GM21526 (cell line): ENCODE data around the gene SH3TC1.
A peak's percentile ranks its signal among the peaks of the same experiment; 100 is the strongest.

Experiments
- ATAC-seq: cut with Tn5 transposase; IDR thresholded peaks from one replicate; pipeline ENCODE4 v1.9.1; 2021; ENCODE audit warnings: moderate library complexity; ENCODE audit not compliant: unreplicated experiment, low FRiP score

SH3TC1 gene

GRCh38 chr4:8239226-8239625, 40.1 kb downstream of the SH3TC1 start:
- no peak for ATAC-seq

DNA sequence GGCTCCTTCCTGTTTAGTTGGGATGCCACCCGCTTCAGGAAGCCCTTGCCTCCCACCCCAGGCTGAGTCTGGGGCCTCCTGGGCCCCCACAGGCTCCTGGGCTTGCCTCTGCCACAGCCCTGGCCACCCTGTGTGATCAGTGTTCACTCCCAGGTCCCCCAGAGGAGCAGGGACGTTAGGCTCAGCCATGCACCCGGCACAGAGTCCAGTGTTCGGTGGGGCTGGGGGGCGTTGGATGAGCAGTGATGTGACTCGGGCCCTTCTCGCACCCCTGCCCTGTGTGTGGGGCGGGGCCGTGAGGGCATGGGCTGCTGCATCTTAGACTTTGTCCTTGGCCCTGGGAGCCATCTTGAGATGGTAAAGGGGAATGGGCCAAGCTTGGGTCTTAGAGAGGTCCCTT, 40.6 kb downstream of the SH3TC1 start:
- ATAC-seq: no peak

DNA sequence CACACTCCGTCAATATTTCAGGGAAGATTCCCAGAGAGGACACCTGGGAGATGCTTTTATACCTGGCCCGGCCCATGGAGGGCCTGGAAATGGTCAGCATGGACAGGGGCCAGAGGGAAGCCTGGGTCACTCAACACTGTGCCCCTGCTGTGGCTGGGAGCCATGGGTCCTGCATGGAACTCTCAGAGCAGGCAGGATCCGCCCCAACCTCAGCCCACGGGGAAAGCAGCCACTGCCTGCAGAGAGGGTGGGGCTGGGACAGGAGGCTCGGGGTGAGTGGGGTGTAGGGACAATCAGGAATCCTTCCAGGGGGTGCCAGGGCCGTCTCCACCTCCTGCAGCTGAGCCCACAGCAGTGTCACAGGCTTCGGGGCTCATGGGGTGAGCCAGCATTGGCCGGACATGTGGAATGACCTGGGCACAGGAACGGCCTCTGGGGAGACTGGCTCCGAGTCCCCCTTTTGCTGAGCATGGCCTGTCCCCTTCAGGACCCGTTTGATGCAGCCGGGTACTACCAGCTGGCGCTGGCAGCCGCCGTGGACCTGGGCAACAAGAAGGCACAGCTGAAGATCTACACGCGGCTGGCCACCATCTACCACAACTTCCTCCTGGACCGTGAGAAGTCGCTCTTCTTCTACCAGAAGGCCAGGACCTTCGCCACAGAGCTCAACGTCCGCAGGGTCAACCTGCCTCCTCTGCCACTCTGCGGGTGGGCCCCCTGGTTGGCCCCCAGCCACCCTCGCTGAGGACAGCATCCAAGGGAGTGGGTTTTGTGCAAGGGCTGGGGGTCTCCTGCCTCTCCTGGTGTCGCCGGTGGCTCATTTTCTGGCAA, 41.3 kb downstream of the SH3TC1 start:
- ATAC-seq: no peak

DNA sequence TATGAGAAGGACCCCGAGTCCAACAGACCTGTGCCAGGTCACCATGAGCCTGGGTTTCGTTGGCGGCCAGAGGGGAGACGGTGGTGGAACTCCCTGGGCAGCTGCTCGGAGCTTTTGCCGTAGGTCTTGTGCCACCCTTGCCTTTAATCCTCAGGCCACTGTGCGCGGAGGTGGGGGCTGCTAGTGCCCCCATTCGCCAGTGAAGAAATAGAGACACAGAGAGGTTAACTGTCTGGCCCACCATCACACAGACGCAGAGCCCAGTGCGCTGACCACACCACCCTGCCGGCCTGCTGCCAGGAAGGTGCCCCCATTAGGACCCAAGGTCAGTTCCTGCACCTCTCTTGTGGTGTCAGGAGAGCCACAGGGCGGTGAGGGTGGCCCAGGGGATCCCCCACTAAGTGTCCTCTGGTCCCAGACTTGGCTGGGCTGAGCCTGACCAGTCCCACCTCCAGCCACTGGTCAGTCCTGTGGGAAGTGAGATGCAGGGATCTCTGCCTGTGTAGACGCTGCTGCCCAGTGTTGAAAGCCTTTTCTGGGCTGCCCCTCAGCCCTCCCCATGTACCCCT, 42.2 kb downstream of the SH3TC1 start:
- no peak for ATAC-seq

GRCh38 chr4:8241895-8242696, 43.0 kb downstream of the SH3TC1 start:
- peak; percentile 74 for ATAC-seq

- no peak for ATAC-seq
Observed at GRCh38 chr4:8242782-8243560, 43.9 kb downstream of the SH3TC1 start.

DNA sequence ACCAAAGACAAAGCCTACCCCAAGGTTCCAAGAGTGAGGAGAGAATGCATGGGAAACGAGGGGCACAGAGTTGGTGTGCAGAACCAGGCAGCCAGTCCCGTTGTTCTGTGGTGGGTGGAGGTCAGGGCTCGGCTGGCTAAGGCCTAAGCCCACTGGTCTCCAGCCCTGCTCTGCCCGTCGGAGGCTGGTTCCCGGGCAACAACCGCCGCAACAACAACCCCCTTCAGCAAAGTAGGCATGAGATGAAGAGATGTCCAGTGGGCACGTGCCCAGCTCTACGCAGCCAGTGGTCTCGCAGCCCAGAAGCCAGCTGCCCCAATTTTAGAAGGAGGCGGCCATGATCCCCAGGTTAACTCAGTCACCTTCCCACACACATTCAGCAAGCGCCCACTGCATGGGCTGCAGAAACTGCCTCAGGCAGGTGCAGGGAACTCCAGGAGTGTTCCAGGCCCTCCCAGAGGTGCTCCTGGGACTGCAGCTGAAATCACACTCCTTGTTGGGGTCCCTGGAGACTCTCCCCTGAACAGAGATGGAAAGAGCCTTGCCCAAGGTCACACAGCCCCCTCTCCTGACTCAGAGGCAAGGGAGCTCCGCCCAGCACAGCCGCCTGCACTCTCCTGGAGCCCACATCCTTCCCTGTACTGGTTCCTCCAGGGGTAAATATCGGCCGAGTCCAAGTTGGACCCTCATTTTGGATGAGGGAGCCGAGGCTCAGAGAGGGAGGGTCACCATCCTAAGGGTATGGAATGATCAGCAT, 45.1 kb downstream of the SH3TC1 start:
- no peak for ATAC-seq

DNA sequence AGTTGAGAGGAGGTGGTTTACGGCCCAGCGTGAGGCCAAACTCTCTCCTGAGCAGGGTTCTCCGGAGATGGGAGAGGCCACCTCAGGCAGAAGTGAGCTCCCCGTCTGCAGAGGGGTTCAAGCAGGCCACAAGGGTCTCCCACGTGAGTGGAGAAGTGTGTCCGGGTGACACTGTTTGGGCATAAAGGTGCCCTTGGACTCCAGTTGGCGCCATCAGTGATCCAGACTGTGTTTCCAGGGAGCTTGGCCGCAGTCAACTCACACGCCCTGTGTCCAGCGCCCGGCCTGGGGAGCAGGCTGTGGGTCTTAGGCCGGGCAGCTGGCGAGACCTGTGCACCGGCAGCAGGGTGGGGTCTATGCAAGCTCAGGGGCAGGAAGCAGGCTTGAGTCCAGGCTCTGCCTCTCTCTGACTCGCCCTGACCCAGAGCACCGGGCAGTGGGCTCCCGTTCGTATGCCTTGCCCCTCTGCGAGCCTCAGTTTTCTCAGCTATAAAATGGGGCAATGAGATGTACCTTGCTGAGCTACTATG, 45.9 kb downstream of the SH3TC1 start:
- no peak for ATAC-seq

DNA sequence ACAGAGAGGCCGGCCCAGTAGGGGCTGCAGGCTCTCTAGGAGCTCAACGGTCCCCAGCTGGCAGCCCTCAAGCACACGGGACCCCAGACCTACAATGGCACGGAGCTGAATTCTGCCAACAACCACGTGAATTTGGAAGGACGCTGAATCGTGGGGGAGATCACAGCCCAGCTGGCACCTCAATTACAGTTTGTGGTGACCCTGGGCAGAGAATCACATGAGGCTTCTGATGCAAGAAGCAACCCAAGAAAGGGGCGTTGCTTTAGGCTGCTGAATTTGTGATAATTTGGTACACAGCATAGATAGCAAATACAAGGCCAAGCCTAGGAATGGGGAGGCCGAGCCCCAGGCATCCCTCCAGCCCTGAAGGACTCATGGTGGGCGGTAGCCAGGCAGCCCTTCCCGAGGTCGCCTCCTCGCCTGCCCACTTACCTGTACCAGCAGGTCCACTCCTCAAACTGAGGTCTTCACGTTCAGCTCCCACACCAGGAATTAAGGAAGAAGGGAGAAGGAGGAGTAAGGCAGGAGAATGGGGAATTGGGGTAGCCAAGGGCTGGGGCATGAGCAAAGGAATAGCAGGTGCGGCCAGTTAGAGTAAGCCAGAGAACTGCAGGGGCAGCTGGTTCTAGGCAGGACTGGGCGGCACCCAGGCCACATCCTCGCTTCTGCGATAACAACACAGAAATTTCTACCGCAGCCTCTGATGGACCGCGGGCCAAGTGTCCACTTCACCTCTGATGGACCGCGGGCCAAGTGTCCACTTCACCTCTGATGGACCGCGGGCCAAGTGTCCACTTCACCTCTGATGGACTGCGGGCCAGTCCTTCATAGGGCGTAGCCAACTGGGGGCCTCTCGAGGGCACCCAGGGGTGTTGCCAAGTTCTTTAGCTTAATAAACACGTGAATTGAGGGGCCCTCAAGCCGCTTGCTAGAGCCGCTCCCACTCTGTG, 47.1 kb downstream of the SH3TC1 start:
- no peak for ATAC-seq

GRCh38 chr4:8247047-8247930, 48.2 kb downstream of the SH3TC1 start:
- no peak for ATAC-seq

DNA sequence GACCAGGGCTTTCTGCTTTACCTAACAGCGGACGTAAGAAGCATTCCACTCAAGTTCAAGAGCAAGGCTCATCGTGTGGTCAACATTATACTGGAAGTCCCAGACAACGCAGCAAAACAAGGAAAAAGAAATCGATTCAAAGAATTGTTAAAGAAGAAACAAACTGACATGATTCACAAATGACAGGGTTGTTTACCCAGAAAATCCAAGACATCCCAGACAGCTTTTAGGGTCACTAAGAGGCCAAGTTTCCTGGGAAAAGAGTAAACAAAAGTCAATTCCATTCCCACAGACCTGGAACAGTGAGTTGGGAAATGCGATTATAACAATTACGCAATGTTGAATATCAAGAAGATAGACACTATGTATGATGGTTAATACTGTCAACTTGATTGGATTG, 49.0 kb downstream of the SH3TC1 start:
- ATAC-seq: no peak

DNA sequence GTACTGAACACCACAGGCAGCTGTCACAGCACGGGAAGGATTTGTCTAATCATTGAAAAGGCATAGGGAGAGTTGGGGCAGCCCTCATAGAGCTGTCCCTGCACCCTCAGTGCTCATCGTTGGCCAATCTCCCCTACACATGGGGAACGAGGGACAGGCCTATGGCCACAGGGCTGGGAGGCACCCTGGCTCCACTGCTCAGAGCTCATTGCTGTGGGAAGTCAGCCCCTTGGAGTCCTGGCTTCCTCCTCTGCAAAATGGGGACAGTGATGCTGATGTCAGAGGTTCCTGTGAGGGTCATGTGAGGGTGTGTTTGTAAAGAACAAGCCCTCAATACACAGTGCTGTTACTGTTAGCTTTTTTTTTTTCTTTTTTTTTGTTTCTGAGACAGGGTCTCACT, 51.1 kb downstream of the SH3TC1 start:
- ATAC-seq: no peak

DNA sequence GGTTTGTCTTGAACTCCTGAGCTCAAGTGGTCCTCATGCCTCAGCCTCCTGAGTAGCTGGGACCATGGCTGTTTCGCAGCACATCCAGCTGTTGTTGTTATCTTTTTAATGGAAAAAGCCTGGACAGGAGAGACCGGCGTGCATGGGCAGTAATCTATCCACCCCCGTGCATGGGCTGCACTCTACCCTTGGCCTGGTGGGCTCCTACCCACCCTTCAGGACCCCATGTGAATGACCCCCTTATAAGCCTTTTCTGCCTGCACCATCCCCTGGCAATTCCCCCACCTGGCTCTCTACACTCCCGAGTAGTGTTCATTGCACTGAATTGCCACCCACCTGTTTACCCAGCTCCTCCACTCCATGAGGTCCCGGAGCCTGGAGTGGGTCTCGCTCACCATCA, 51.5 kb downstream of the SH3TC1 start:
- ATAC-seq: no peak

DNA sequence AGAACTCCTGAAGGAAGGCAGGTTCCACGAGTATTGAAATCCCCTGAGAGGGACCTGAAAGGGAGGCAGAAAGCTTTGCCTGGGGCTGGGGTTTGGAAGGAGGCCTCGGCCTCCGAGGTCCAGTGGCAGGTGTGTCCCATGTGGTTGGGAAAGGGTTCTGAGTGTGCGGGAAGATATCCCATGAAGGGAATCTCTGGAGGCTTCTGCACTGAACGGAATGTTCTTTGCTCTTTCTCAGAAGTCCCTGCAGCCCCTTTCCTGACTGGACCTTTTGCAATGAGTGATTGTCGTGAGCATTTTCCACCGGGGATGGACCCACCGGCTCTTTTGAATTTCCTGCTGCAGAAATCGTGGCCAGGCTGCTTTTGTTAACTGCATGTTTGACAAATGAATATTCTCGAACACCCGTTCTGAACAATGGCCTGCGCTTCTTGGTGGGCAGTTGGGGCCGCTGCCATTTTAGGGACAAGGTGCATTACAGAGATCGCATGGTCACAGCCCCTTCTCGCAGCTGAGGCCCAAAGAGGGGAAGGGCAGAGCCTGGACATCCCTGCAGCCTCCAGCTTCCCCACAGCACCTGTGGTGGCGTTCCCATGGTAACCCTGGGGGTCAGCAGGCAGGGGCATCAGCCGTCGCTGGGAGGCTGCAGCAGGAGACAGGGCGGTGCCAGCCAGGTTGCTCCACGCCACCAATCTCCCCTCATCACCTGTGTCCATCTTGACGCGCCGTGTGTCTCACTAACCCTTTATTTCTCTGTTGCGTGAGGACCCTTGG, 52.2 kb downstream of the SH3TC1 start:
- no peak for ATAC-seq

DNA sequence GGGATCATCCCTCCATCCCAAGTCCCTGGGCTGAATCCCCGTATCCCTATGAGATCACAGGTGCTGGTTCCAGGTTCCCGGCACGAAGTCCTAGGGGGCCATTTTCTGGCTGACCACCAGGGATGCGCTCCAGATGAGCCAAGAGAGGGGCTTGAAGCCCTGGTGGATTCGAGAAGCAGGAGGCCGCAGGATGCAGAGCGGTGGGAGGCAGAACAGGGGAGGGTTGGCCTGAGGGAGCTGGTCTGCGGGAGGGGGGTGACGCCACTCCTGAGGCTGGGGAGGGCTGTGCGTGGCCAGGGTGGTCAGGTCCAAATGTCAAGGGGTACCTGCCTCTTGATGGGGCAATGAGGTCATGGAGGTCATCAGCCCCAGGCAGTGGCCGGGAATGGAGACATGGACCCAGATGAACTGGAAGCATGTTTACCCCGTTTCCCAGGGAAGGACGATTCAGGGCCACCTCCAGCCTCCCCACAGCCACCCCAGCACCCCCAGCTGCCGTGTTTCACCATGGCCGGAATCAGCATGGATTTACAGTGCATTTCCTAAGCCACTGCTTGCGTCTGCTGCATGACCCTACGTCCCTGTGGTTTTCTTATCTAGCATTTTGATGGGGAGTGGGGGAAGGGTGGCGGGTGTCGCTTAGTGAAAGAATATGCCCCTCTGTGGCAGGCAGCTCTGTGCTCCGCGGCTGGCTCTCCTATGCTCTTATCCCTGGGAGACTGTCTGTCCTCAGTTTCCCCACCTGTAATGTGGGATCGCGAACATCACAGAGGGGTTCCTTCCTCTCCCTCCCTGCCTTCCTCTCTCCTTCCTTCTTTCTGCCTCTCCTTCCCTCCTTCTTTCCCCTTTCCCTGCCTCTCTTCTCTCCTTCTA, 53.4 kb downstream of the SH3TC1 start:
- no peak for ATAC-seq

DNA sequence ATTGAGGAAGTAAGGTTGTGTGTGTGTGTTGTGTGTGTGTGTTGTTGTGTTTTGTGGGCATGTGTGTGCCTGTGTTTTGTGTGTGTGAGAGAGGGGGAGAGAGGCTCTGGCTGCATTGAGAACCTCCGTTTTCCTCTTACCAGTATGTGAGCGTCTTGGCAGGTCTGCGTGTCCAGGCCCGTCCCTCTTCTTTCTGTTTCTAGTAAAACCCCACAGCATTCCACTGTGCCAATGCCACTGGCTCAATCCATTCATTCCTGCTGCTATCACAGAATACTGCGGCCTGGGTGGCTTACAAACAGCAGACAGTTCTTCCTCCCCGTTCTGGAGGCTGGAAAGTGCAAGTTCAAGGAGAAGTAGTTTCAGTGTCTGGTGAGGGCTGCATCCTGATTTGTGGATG, 55.0 kb downstream of the SH3TC1 start:
- no peak for ATAC-seq
